HepG2 (cell line): Measurements from ENCODE around the gene ERC1. TPM values are rescaled to one million over a fixed set of nuclear protein-coding genes. Genes with fewer than 3 reads are reported as not detected.

ENCODE experiments used
- ATAC-seq: fragments of 200-7000 bp; cut with Tn5 transposase; 3 replicates; pipeline ENCODE4 v1.9.1; 2020; ENCODE audit warnings: mild to moderate bottlenecking, moderate library complexity
- BruUV-seq: library from RNA; stranded (reverse); fragments of 400-500 nt; replicated peaks from 2 replicates; lab custom pipeline; 2021; lab: Mats Ljungman, UMichigan
- CTCF ChIA-PET: fragments of 300-600 bp; formaldehyde crosslinking; extraction: SDS; loops from one replicate; lab custom pipeline; 2021; ENCODE audit warnings: low total read pairs, inconsistent platforms, low intra/inter-chr PET ratio; lab: Yijun Ruan, JAX
- POLR2A ChIA-PET: fragments of 350-600 bp; sonication (Branson Sonifier 250); formaldehyde crosslinking; loops from one replicate; lab custom pipeline; 2020; ENCODE audit warnings: antibody characterized with exemption, inconsistent platforms; lab: Yijun Ruan, JAX
- DNase-seq: peaks from one replicate; pipeline ENCODE4 v3.0.0-alpha.2; 2015; ENCODE audit warnings: low spot score
- FAIRE-seq: peaks from 3 replicates; lab custom pipeline; 2011; peaks lifted over from hg19 to GRCh38; lab: Jason Lieb, UNC
- H2AFZ ChIP-seq: one replicate; pipeline ENCODE4 v1.6.1; 2011; ENCODE audit warnings: low read length, inconsistent platforms
- H3K27ac ChIP-seq: fragments of 300-600 bp; 3 replicates; pipeline ENCODE4 v1.8.0; 2011; ENCODE audit warnings: mixed run types, mild to moderate bottlenecking, mixed read lengths, low read length, inconsistent platforms; ENCODE audit not compliant: insufficient read depth; ENCODE audit errors: extremely low read length
- H3K27me3 ChIP-seq, 2 experiments: fragments of 200-600 bp in 1 of 2; 2 replicates in 1 of 2; 3 replicates in 1 of 2; pipeline versions ENCODE4 v1.6.0 to v1.8.0; 2011; ENCODE audit warnings: low read length in 2 of 2, mild to moderate bottlenecking in 2 of 2, moderate library complexity in 2 of 2, inconsistent platforms in 1 of 2; ENCODE audit not compliant: insufficient read depth in 2 of 2, control insufficient read depth in 1 of 2
- H3K36me3 ChIP-seq, 2 experiments: fragments of 200-600 bp in 1 of 2; replicated peaks in 1 of 2; 2 replicates in 1 of 2; 3 replicates in 1 of 2; pipeline versions ENCODE4 v1.5.1 to v1.8.0; 2011; ENCODE audit warnings: low read length in 2 of 2, inconsistent platforms in 1 of 2; ENCODE audit not compliant: insufficient read depth in 2 of 2, control insufficient read depth in 1 of 2
- H3K4me1 ChIP-seq: 2 replicates; pipeline ENCODE4 v1.5.1; 2012; ENCODE audit warnings: low read length, inconsistent platforms; ENCODE audit not compliant: insufficient read depth
- H3K4me2 ChIP-seq: 2 replicates; pipeline ENCODE4 v1.6.0; 2011; ENCODE audit warnings: low read depth, low read length, inconsistent platforms
- H3K4me3 ChIP-seq, 3 experiments: fragments of 200-600 bp in 1 of 3; sonication (generic), shearing (Covaris generic) in 1 of 3; replicated peaks in 1 of 3; 2 replicates each; pipeline ENCODE4 v1.5.1; 2011 to 2016; ENCODE audit warnings: low read length in 3 of 3, inconsistent platforms in 2 of 3, low read depth in 2 of 3, mild to moderate bottlenecking in 2 of 3, control low read depth in 1 of 3, mixed read lengths in 1 of 3; ENCODE audit not compliant: insufficient read depth in 1 of 3
- H3K79me2 ChIP-seq: one replicate; pipeline ENCODE4 v1.6.1; 2011; ENCODE audit warnings: low read length, inconsistent platforms; ENCODE audit not compliant: insufficient read depth
- H3K9ac ChIP-seq: 2 replicates; pipeline ENCODE4 v1.6.0; 2011; ENCODE audit warnings: mild to moderate bottlenecking, low read depth, low read length, inconsistent platforms; ENCODE audit not compliant: insufficient read depth
- H3K9me3 ChIP-seq: 2 replicates; pipeline ENCODE4 v1.5.1; 2012; ENCODE audit warnings: mild to moderate bottlenecking, low read length
- H4K20me1 ChIP-seq: 2 replicates; pipeline ENCODE4 v1.6.0; 2011; ENCODE audit warnings: inconsistent platforms, mild to moderate bottlenecking, low read length, moderate library complexity; ENCODE audit not compliant: insufficient read depth
- CBX2 ChIP-seq, 2 experiments: fragments of 200-600 bp in 1 of 2; sonication (generic); formaldehyde crosslinking in 1 of 2; IDR thresholded peaks; 2 replicates each; pipeline versions ENCODE4 v1.7.0 to v1.8.1; 2018 to 2022; ENCODE audit warnings: low read depth in 2 of 2, low read length in 1 of 2, mild to moderate bottlenecking in 1 of 2, missing genetic modification reagents in 1 of 2
- CCDC6 ChIP-seq: sonication (generic); formaldehyde crosslinking; IDR thresholded peaks from 2 replicates; pipeline ENCODE4 v1.8.1; 2022; ENCODE audit warnings: mild to moderate bottlenecking, missing genetic modification reagents, moderate library complexity
- ELF4 ChIP-seq: sonication (generic); formaldehyde crosslinking; IDR thresholded peaks from 2 replicates; pipeline ENCODE4 v1.5.0; 2020; ENCODE audit warnings: missing genetic modification reagents, mild to moderate bottlenecking, moderate library complexity, borderline replicate concordance
- FOXC1 ChIP-seq: sonication (generic); formaldehyde crosslinking; IDR thresholded peaks from 2 replicates; pipeline ENCODE4 v1.8.0; 2022; ENCODE audit warnings: mild to moderate bottlenecking, missing genetic modification reagents, borderline replicate concordance
- HNRNPH1 ChIP-seq: fragments of 200-400 bp; formaldehyde crosslinking; optimal IDR thresholded peaks from 2 replicates; pipeline ENCODE3; 2017; ENCODE audit warnings: mild to moderate bottlenecking, low read depth, low read length
- KLF16 ChIP-seq, 2 experiments: sonication (generic) in 1 of 2; formaldehyde crosslinking in 1 of 2; IDR thresholded peaks; 2 replicates each; pipeline versions ENCODE4 v1.6.1 to v1.8.0; 2016 to 2023; ENCODE audit warnings: missing genetic modification reagents in 2 of 2, missing compliant biosample characterization in 1 of 2
- PRPF4 ChIP-seq: fragments of 200-400 bp; formaldehyde crosslinking; IDR thresholded peaks from 2 replicates; pipeline ENCODE4 v1.6.1; 2016; ENCODE audit warnings: low read length, low read depth; ENCODE audit not compliant: poor library complexity, severe bottlenecking
- ZC3H4 ChIP-seq: sonication (generic); formaldehyde crosslinking; IDR thresholded peaks from 2 replicates; pipeline ENCODE4 v1.4.0; 2020; ENCODE audit warnings: missing genetic modification reagents, borderline replicate concordance
- ZEB1 ChIP-seq: IDR thresholded peaks from 2 replicates; pipeline ENCODE4 v1.6.1; 2012; ENCODE audit warnings: mild to moderate bottlenecking, low read depth, inconsistent platforms; ENCODE audit not compliant: insufficient replicate concordance
- ZNF501 ChIP-seq: sonication (generic); formaldehyde crosslinking; IDR thresholded peaks from 2 replicates; pipeline ENCODE4 v1.5.1; 2020; ENCODE audit warnings: mild to moderate bottlenecking, moderate library complexity, missing genetic modification reagents
- ZNF563 ChIP-seq: sonication (generic); formaldehyde crosslinking; IDR thresholded peaks from 2 replicates; pipeline ENCODE4 v1.8.0; 2022; ENCODE audit warnings: mild to moderate bottlenecking, moderate library complexity, missing genetic modification reagents
- WGBS: methylation state at CpG from one replicate; pipeline ENCODE4 v1.1.6; 2017; ENCODE audit warnings: low lambda C conversion rate; 5-methylcytosine and 5-hydroxymethylcytosine counted together
- in situ Hi-C: cut with HindIII; loops from 2 replicates; pipeline ENCODE4 v1.10.0; 2017; ENCODE audit warnings: low pct_unique_long_range_greater_than_20kb; ENCODE audit not compliant: extremely low pct_ligation_motif_present
- intact Hi-C: fragments of 100-400 bp; cut with micrococcal nuclease; formaldehyde crosslinking; loops from one replicate; pipeline ENCODE4 v1.10.0; 2022; ENCODE audit not compliant: unreplicated experiment
- polyA plus RNA-seq, 8 experiments: library from polyadenylated mRNA; depleted of rRNA in 3 of 8; stranded (reverse) in 7 of 8; unstranded in 1 of 8; fragments of >200 nt; fragmentation: Illumina TruSeq in 4 of 8; extraction: Trizol in 4 of 8; gene quantifications; 2 replicates each; pipeline versions ENCODE4 v1.2.1 to v1.2.3, GENCODE V29; 2011 to 2016; ENCODE audit warnings: low read depth in 4 of 8, missing spikeins in 1 of 8, mixed read lengths in 1 of 8; ENCODE audit not compliant: insufficient read depth in 1 of 8
- total RNA-seq, 5 experiments: library from RNA; depleted of rRNA; stranded (reverse); fragments of >200 nt; fragmentation: Illumina TruSeq; extraction: Trizol; gene quantifications; 2 replicates each; pipeline ENCODE4 v1.2.3, GENCODE V29; 2016; ENCODE audit warnings: low read depth in 1 of 5
- TF ChIP-seq, protein P1 (sequence below): sonication (generic); formaldehyde crosslinking; IDR thresholded peaks from 2 replicates; pipeline ENCODE4 v1.4.0; 2020; ENCODE audit warnings: mild to moderate bottlenecking, missing genetic modification reagents
- TF ChIP-seq, protein P2 (sequence below): sonication (generic); formaldehyde crosslinking; IDR thresholded peaks from 2 replicates; pipeline ENCODE4 v1.8.1; 2023; ENCODE audit warnings: mild to moderate bottlenecking, missing genetic modification reagents
- TF ChIP-seq, protein P3 (sequence below): sonication (generic); formaldehyde crosslinking; IDR thresholded peaks from 2 replicates; pipeline ENCODE4 v1.5.0; 2020; ENCODE audit warnings: mild to moderate bottlenecking, missing genetic modification reagents, borderline replicate concordance

ERC1 gene
- total and polyA plus RNA-seq, 2 of the 13 experiments (the other 11 are each of a cell fraction or from before 2014, with no cell fraction given) = 6.1 to 12.4 TPM

DNA sequence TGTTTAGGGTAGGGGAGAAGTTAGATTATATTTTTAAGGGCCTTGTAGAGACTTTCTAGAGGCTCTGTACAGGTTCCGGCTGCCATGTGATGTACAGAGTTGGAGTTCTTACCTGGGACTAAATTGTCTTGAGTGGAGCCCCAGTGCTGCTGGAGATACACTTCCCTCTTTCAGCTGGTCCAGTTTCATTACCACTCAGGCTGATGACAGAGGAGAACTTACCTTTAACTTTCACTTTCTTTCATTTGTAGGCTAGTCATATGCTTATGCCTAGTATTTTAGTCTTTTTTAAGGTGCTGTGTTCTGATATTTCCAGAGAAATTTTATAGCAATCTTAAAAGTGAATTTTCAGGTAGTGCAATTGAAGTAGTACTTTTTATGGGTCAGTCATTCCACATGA is 117.3 kb downstream of the ERC1 start (continued):
- TF ChIP-seq, protein P1, sequence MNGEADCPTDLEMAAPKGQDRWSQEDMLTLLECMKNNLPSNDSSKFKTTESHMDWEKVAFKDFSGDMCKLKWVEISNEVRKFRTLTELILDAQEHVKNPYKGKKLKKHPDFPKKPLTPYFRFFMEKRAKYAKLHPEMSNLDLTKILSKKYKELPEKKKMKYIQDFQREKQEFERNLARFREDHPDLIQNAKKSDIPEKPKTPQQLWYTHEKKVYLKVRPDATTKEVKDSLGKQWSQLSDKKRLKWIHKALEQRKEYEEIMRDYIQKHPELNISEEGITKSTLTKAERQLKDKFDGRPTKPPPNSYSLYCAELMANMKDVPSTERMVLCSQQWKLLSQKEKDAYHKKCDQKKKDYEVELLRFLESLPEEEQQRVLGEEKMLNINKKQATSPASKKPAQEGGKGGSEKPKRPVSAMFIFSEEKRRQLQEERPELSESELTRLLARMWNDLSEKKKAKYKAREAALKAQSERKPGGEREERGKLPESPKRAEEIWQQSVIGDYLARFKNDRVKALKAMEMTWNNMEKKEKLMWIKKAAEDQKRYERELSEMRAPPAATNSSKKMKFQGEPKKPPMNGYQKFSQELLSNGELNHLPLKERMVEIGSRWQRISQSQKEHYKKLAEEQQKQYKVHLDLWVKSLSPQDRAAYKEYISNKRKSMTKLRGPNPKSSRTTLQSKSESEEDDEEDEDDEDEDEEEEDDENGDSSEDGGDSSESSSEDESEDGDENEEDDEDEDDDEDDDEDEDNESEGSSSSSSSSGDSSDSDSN (CRISPR knock-in tag) = no peak
- TF ChIP-seq CCDC6 (CRISPR knock-in tag) = no peak
- TF ChIP-seq, protein P2, sequence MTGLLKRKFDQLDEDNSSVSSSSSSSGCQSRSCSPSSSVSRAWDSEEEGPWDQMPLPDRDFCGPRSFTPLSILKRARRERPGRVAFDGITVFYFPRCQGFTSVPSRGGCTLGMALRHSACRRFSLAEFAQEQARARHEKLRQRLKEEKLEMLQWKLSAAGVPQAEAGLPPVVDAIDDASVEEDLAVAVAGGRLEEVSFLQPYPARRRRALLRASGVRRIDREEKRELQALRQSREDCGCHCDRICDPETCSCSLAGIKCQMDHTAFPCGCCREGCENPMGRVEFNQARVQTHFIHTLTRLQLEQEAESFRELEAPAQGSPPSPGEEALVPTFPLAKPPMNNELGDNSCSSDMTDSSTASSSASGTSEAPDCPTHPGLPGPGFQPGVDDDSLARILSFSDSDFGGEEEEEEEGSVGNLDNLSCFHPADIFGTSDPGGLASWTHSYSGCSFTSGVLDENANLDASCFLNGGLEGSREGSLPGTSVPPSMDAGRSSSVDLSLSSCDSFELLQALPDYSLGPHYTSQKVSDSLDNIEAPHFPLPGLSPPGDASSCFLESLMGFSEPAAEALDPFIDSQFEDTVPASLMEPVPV (CRISPR knock-in tag) = no peak

DNA sequence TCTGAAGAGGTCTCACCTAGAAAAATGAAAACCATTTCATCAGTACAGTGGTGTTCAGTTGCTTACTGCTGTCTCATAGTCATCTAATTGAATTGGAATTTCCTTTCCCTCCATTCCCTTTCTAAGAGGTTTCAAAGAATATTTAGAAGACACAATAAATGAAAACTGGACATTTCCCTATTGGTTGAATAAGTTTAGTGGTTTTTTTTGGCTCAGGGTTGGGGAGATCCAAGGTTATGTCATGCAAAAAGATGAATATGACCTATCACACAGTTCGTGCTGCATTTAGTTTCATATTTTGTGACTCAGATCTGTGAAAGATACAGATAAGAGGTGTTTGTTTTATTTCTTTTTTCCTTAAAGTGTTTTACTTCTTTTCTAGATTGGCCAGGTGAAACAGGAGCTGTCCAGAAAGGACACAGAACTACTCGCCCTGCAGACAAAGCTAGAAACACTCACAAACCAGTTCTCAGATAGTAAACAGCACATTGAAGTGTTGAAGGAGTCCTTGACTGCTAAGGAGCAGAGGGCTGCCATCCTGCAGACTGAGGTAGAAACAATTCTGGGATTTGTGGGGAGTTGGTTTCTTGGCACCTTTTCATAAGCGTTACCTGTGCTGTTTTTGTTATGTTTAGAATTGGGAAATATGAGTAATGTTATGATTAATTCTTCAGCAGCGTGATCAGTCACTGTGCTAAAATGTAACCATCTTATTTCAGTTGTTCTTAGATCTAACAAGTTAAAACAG is 124.6 kb downstream of the ERC1 start:
- POLR2A ChIA-PET = no interaction called here
- no peak for ATAC-seq
- H3K27me3 ChIP-seq = no peaks in the 10 kb centered on the region
- H2AFZ ChIP-seq = no peak overlapping the region
- no peak overlapping the region for H3K4me3 ChIP-seq
- 92% methylated on average over 4 of the region's 4 CpGs for WGBS
- intact Hi-C loops = loop anchor here (5.0 kb wide), 1 partner anchor 402 kb away; no protein-coding TSS in a partner anchor
- no peak for FAIRE-seq
- H3K4me2 ChIP-seq = no peak overlapping the region
- CTCF ChIA-PET = no interaction called here
- H3K27ac ChIP-seq = no peak overlapping the region
- peaks cover 4 to 9% of the 10 kb centered on the region in 2 experiments; a peak in 4 of 5 replicates for H3K36me3 ChIP-seq
- no peaks in the 10 kb centered on the region for H3K79me2 ChIP-seq
- H3K9me3 ChIP-seq = no peaks in the 10 kb centered on the region
- no peaks in the 10 kb centered on the region; the same call in 1 of the 2 replicates for H4K20me1 ChIP-seq
- no peak overlapping the region for H3K9ac ChIP-seq
- BruUV-seq = no TSS peak
- DNase-seq = no peak
- H3K4me1 ChIP-seq = no peaks in the 10 kb centered on the region
- in situ Hi-C loops = loop anchor here (5.0 kb wide), 1 partner anchor 462 kb away; no protein-coding TSS in a partner anchor
- TF ChIP-seq HNRNPH1 (no peak), KLF16 (CRISPR knock-in tag; IDR thresholded peaks at IDR 0.05) (no peak), ZNF563 (CRISPR knock-in tag) (no peak), ZEB1 (no peak), CBX2 (IDR thresholded peaks at IDR 0.05; ENCODE audit: low read depth, low read length) (no peak), CBX2 (CRISPR knock-in tag; IDR thresholded peaks at IDR 0.05; ENCODE audit: low read depth) (no peak), FOXC1 (CRISPR knock-in tag) (no peak), ELF4 (CRISPR knock-in tag) (no peak), ZNF501 (no peak), PRPF4 (no peak), ZC3H4 (CRISPR knock-in tag) (no peak)
- TF ChIP-seq, protein P3, sequence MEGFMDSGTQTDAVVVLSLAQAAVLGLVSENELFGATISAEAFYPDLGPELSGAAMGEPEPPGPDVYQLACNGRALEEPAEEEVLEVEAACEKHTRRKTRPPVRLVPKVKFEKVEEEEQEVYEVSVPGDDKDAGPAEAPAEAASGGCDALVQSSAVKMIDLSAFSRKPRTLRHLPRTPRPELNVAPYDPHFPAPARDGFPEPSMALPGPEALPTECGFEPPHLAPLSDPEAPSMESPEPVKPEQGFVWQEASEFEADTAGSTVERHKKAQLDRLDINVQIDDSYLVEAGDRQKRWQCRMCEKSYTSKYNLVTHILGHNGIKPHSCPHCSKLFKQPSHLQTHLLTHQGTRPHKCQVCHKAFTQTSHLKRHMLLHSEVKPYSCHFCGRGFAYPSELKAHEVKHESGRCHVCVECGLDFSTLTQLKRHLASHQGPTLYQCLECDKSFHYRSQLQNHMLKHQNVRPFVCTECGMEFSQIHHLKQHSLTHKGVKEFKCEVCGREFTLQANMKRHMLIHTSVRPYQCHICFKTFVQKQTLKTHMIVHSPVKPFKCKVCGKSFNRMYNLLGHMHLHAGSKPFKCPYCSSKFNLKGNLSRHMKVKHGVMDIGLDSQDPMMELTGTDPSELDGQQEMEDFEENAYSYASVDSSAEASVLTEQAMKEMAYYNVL (CRISPR knock-in tag) = no peak
